ENCODE data around the gene THSD1.

THSD1 gene

DNA sequence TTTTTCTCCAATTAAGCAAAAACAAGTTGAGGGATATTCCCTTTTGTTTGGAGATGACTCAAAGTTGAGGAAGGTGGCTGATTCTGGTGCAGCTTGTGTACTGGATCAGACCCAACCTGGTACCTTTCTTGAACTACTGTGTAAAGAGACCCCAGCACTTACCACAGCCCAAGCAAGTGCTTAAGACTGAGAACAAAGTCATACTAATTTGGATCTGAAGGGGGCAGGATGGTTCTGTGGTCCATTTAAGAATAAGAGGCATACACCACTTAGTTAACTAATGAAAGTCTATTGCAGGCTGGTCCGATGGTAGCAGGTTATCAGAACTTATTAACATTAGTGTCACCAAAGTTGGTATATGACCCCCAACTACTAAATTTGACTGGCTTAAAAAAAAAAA lies 6.3 kb downstream of the THSD1 start:
- Histone ChIP-seq H3K27ac (no peak overlapping the region), H3K9me3 (ENCODE audit: low read depth, low read length) (no peaks in the 10 kb centered on the region), H3K36me3 (ENCODE audit: insufficient read depth, low read length) (no peaks in the 10 kb centered on the region), H3K4me3 (no peak overlapping the region), H3K9ac (ENCODE audit: insufficient read length) (no peak overlapping the region)
- DNase-seq (ENCODE audit: low read depth, low spot score): no peak
- TF ChIP-seq POLR2AphosphoS5 (IDR thresholded peaks at IDR 0.05; ENCODE audit: borderline replicate concordance, low read depth, low read length) (no peak), FOXP2 (optimal IDR thresholded peaks at IDR 0.05; ENCODE audit: control extremely low read depth, extremely low read length, insufficient read depth) (no peak), EZH2 (IDR thresholded peaks at IDR 0.05) (no peak)

GRCh38 chr13:52399046-52399445 lies 6.9 kb downstream of the THSD1 start:
- no peak overlapping the region for H3K27ac ChIP-seq
- TF ChIP-seq EZH2 (IDR thresholded peaks at IDR 0.05) (no peak), FOXP2 (optimal IDR thresholded peaks at IDR 0.05; ENCODE audit: control extremely low read depth, extremely low read length, insufficient read depth) (no peak), POLR2AphosphoS5 (IDR thresholded peaks at IDR 0.05; ENCODE audit: borderline replicate concordance, low read depth, low read length) (no peak)
- H3K9ac ChIP-seq (ENCODE audit: insufficient read length): no peak overlapping the region
- no peaks in the 10 kb centered on the region for H3K36me3 ChIP-seq (ENCODE audit: insufficient read depth, low read length)
- H3K9me3 ChIP-seq (ENCODE audit: low read depth, low read length): no peaks in the 10 kb centered on the region
- H3K4me3 ChIP-seq: no peak overlapping the region
- DNase-seq (ENCODE audit: low read depth, low spot score): no peak

DNA sequence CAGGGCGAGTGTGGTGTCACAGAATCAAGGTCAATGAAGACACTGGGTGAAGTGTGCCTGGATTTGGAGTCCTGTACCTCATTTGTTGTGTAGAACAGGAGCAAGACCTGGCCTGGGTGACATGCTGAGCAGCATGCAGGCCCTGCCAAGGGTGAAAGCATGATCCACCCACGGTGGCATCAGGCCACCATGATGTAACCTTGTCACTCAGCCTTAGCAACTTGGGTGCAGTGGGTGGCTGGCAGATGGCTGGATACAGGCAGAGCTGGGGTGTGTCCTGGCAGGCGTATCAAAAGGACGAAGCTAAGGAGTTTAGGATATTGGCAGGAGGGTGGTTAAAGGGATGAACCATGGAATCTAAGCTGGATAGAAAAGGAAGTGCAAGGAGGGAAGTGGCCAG lies 10.3 kb downstream of the THSD1 start:
- no peak overlapping the region for H3K9ac ChIP-seq (ENCODE audit: insufficient read length)
- H3K36me3 ChIP-seq (ENCODE audit: insufficient read depth, low read length): no peaks in the 10 kb centered on the region
- no peak overlapping the region for H3K27ac ChIP-seq
- H3K4me3 ChIP-seq: no peak overlapping the region
- DNase-seq (ENCODE audit: low read depth, low spot score): no peak
- no peaks in the 10 kb centered on the region for H3K9me3 ChIP-seq (ENCODE audit: low read depth, low read length)
- TF ChIP-seq EZH2 (IDR thresholded peaks at IDR 0.05): no peak

- Histone ChIP-seq H3K4me3 (no peak overlapping the region), H3K9ac (ENCODE audit: insufficient read length) (no peak overlapping the region), H3K9me3 (ENCODE audit: low read depth, low read length) (no peaks in the 10 kb centered on the region), H3K27ac (no peak overlapping the region), H3K36me3 (ENCODE audit: insufficient read depth, low read length) (no peaks in the 10 kb centered on the region)
- DNase-seq (ENCODE audit: low read depth, low spot score): no peak
- no peak for TF ChIP-seq POLR2AphosphoS5 (IDR thresholded peaks at IDR 0.05; ENCODE audit: borderline replicate concordance, low read depth, low read length)
- TF ChIP-seq EZH2 (IDR thresholded peaks at IDR 0.05): no peak
- TF ChIP-seq FOXP2 (optimal IDR thresholded peaks at IDR 0.05; ENCODE audit: control extremely low read depth, extremely low read length, insufficient read depth): no peak
Observed at GRCh38 chr13:52394586-52394985, 11.4 kb downstream of the THSD1 start.

DNA sequence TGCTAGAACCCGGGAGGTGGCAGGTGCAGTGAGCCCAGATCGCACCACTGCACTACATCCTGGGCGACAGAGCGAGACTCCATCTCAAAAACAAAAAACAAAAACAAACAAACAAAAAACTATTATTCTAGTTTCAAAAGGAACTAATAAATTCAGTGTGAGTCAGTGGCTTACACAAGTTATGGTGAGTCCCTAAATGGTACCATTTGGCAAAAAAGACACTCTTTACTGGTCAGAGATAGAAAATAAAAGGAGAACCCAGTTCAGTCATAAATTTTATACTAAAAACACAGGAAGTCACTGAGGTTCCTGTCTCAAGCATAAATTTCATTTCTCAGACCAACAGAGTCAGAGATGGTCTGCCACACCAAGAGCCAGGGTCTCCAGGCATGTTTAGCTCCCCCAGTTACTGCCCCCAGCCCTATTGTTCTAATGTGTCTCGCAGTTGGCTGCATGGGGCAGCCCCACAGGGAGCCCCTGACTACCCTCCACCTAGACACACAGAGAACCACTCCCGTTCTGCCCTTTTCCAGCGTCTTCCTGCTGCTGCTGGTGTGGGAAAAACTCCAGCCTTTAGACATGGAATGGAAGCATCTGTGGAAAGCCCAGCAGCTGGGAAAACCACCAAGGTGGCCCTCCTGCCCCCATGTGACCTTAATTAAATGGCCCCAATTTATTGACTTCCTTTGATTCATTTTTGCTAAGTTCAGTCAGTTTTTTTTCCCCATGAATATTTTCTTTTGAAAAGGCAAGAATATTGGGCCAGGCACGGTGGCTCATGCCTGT lies 12.2 kb downstream of the THSD1 start:
- Histone ChIP-seq H3K36me3 (ENCODE audit: insufficient read depth, low read length) (no peaks in the 10 kb centered on the region), H3K4me3 (no peak overlapping the region), H3K27ac (no peak overlapping the region), H3K9me3 (ENCODE audit: low read depth, low read length) (no peaks in the 10 kb centered on the region), H3K9ac (ENCODE audit: insufficient read length) (no peak overlapping the region)
- no peak for TF ChIP-seq FOXP2 (optimal IDR thresholded peaks at IDR 0.05; ENCODE audit: control extremely low read depth, extremely low read length, insufficient read depth)
- no peak for TF ChIP-seq EZH2 (IDR thresholded peaks at IDR 0.05)
- no peak for TF ChIP-seq POLR2AphosphoS5 (IDR thresholded peaks at IDR 0.05; ENCODE audit: borderline replicate concordance, low read depth, low read length)
- no peak for DNase-seq (ENCODE audit: low read depth, low spot score)

DNA sequence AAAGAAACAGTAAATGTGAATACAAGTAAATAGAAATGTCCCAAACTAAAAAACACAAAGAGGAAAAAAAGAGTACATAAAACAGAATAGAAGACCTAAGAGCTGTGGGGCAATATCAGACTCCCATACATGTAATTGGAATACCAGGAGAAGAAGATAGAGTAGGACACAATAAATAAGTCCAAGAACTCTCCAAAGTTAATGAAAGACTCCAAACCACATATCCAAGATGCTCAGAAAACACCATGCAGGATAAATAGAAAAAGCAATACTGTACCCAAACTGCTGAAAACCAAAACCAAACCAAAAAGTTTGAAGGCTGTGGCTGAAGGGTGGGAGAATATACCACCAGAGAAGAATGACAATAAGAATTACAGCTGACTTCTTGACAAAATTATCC lies 18.3 kb downstream of the THSD1 start:
- no peak for DNase-seq (ENCODE audit: low read depth, low spot score)
- Histone ChIP-seq H3K9ac (ENCODE audit: insufficient read length) (no peak overlapping the region), H3K4me3 (no peak overlapping the region), H3K9me3 (ENCODE audit: low read depth, low read length) (no peaks in the 10 kb centered on the region), H3K27ac (no peak overlapping the region), H3K36me3 (ENCODE audit: insufficient read depth, low read length) (no peaks in the 10 kb centered on the region)
- TF ChIP-seq POLR2AphosphoS5 (IDR thresholded peaks at IDR 0.05; ENCODE audit: borderline replicate concordance, low read depth, low read length): no peak
- no peak for TF ChIP-seq FOXP2 (optimal IDR thresholded peaks at IDR 0.05; ENCODE audit: control extremely low read depth, extremely low read length, insufficient read depth)
- TF ChIP-seq EZH2 (IDR thresholded peaks at IDR 0.05): no peak

DNA sequence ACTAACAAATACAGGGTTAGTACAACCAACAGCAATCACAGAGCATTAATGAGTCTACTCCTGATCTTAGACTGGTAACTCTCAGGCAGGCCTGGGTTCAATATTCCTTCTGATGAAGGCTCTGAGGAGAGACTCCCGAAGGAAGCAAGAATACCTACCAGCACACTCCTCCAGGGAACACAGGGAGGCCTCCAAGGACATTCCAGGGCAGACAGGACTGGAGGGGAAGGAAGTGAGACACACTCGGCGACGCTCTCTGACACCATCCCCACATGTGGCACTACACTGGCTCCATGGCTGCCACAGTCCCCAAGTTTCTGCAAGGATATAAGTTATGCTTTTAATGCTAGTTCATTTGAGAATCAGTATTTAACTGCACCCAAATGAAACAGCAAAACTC lies 20.1 kb downstream of the THSD1 start:
- no peaks in the 10 kb centered on the region for H3K9me3 ChIP-seq (ENCODE audit: low read depth, low read length)
- no peaks in the 10 kb centered on the region for H3K36me3 ChIP-seq (ENCODE audit: insufficient read depth, low read length)
- DNase-seq (ENCODE audit: low read depth, low spot score): no peak
- TF ChIP-seq FOXP2 (optimal IDR thresholded peaks at IDR 0.05; ENCODE audit: control extremely low read depth, extremely low read length, insufficient read depth) (no peak), POLR2AphosphoS5 (IDR thresholded peaks at IDR 0.05; ENCODE audit: borderline replicate concordance, low read depth, low read length) (no peak), EZH2 (IDR thresholded peaks at IDR 0.05) (no peak)
- no peak overlapping the region for H3K4me3 ChIP-seq
- H3K27ac ChIP-seq: no peak overlapping the region
- no peak overlapping the region for H3K9ac ChIP-seq (ENCODE audit: insufficient read length)

DNA sequence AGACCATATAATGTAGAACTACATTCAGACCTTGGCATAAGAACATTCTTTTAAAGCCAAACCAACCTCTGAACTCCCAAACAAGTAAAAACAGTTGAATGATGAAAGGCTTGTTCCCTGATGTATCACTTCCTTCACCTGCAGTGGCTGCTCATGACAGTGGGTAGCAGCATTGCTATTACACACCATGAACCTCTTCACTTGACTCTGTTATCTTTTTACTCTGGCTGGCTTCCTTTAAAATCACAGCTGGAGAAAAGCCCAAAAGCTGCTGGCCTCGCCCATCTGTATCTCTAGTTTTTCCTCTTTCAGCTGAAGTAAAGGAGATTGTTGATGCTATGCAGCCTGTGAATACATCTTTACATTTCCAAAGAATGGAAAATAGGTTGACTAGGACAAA lies 22.6 kb downstream of the THSD1 start:
- TF ChIP-seq POLR2AphosphoS5 (IDR thresholded peaks at IDR 0.05; ENCODE audit: borderline replicate concordance, low read depth, low read length) (no peak), FOXP2 (optimal IDR thresholded peaks at IDR 0.05; ENCODE audit: control extremely low read depth, extremely low read length, insufficient read depth) (no peak)
- H3K9me3 ChIP-seq (ENCODE audit: low read depth, low read length): no peaks in the 10 kb centered on the region
- no peak for DNase-seq (ENCODE audit: low read depth, low spot score)
- H3K4me3 ChIP-seq: no peak overlapping the region
- no peak overlapping the region for H3K27ac ChIP-seq
- H3K9ac ChIP-seq (ENCODE audit: insufficient read length): no peak overlapping the region
- H3K36me3 ChIP-seq (ENCODE audit: insufficient read depth, low read length): no peaks in the 10 kb centered on the region

- Histone ChIP-seq H3K9ac (ENCODE audit: insufficient read length) (no peak overlapping the region), H3K27ac (no peak overlapping the region), H3K4me3 (no peak overlapping the region), H3K9me3 (ENCODE audit: low read depth, low read length) (no peaks in the 10 kb centered on the region), H3K36me3 (ENCODE audit: insufficient read depth, low read length) (no peaks in the 10 kb centered on the region)
- DNase-seq (ENCODE audit: low read depth, low spot score): no peak
- TF ChIP-seq FOXP2 (optimal IDR thresholded peaks at IDR 0.05; ENCODE audit: control extremely low read depth, extremely low read length, insufficient read depth) (no peak), EZH2 (IDR thresholded peaks at IDR 0.05) (no peak), POLR2AphosphoS5 (IDR thresholded peaks at IDR 0.05; ENCODE audit: borderline replicate concordance, low read depth, low read length) (no peak)
Observed at GRCh38 chr13:52378312-52378711, 27.7 kb downstream of the THSD1 start.
